Endothelial cell of umbilical vein (primary cell): Measurements from ENCODE around the gene GRPR. TPM values are rescaled to one million over a fixed set of nuclear protein-coding genes. Genes with fewer than 3 reads are reported as not detected.

Experiments used
- BruUV-seq: library from RNA; stranded (reverse); fragments of 400-500 nt; replicated peaks from 2 replicates; lab custom pipeline; 2021; lab: Mats Ljungman, UMichigan
- CTCF ChIA-PET: fragments of 300-600, 350-600 bp; sonication (Branson Sonifier 250); formaldehyde crosslinking; loops from one replicate; lab custom pipeline; 2021; ENCODE audit warnings: antibody characterized with exemption, inconsistent platforms; lab: Charles Lee
- POLR2A ChIA-PET: fragments of 300-600, 350-600 bp; sonication (Branson Sonifier 250); formaldehyde crosslinking; loops from one replicate; lab custom pipeline; 2021; ENCODE audit warnings: antibody characterized with exemption, inconsistent platforms; lab: Charles Lee
- DNase-seq: peaks from one replicate; pipeline ENCODE4 v3.0.0-alpha.2; 2011; ENCODE audit warnings: low read depth, low spot score
- FAIRE-seq: peaks from 2 replicates; lab custom pipeline; 2011; peaks lifted over from hg19 to GRCh38; lab: Jason Lieb, UNC
- H2AFZ ChIP-seq: 2 replicates; pipeline ENCODE4 v1.6.0; 2012; ENCODE audit warnings: low read depth, low read length, control low read depth, inconsistent platforms
- H3K27ac ChIP-seq: 2 replicates; pipeline ENCODE4 v1.5.1; 2011; ENCODE audit warnings: low read depth, mild to moderate bottlenecking, control low read depth, low read length, moderate library complexity; ENCODE audit not compliant: insufficient read depth
- H3K27me3 ChIP-seq, 2 experiments: 2 replicates each; pipeline versions ENCODE4 v1.6.0 to v1.6.1; 2011; ENCODE audit warnings: low read length in 2 of 2, mixed read lengths in 1 of 2; ENCODE audit not compliant: control insufficient read depth in 2 of 2, insufficient read depth in 2 of 2
- H3K36me3 ChIP-seq, 2 experiments: 2 replicates in 1 of 2; 3 replicates in 1 of 2; pipeline ENCODE4 v1.5.1; 2011; ENCODE audit warnings: low read length in 2 of 2, mild to moderate bottlenecking in 1 of 2, moderate library complexity in 1 of 2; ENCODE audit not compliant: control insufficient read depth in 2 of 2, insufficient read depth in 2 of 2; ENCODE audit errors: extremely low read depth in 1 of 2
- H3K4me1 ChIP-seq: 3 replicates; pipeline ENCODE4 v1.5.1; 2011; ENCODE audit warnings: mild to moderate bottlenecking, low read length; ENCODE audit not compliant: control insufficient read depth, insufficient read depth; ENCODE audit errors: extremely low read depth
- H3K4me2 ChIP-seq: 2 replicates; pipeline ENCODE4 v1.6.1; 2011; ENCODE audit warnings: low read length, control low read depth, mixed read lengths; ENCODE audit not compliant: insufficient read depth
- H3K4me3 ChIP-seq, 3 experiments: fragments of 200-600 bp in 1 of 3; sonication (generic), shearing (Covaris generic) in 1 of 3; replicated peaks in 1 of 3; 2 replicates each; pipeline ENCODE4 v1.5.1; 2011 to 2016; ENCODE audit warnings: control low read depth in 3 of 3, low read length in 3 of 3, mild to moderate bottlenecking in 2 of 3, inconsistent platforms in 1 of 3, low read depth in 1 of 3, moderate library complexity in 1 of 3; ENCODE audit not compliant: insufficient read depth in 1 of 3
- H3K79me2 ChIP-seq: 2 replicates; pipeline ENCODE4 v1.6.0; 2012; ENCODE audit warnings: low read length, inconsistent platforms; ENCODE audit not compliant: control insufficient read depth, insufficient read depth
- H3K9ac ChIP-seq: replicated peaks from 2 replicates; pipeline ENCODE3; 2011; ENCODE audit warnings: low read length, control low read depth; ENCODE audit not compliant: insufficient read depth; ENCODE audit errors: extremely low read depth
- H3K9me1 ChIP-seq: replicated peaks from 3 replicates; pipeline ENCODE4 v1.6.0; 2011; ENCODE audit warnings: mild to moderate bottlenecking, low read length; ENCODE audit not compliant: control insufficient read depth, insufficient read depth; ENCODE audit errors: extremely low read depth
- H3K9me3 ChIP-seq: replicated peaks from 2 replicates; pipeline ENCODE4 v1.5.1; 2012; ENCODE audit warnings: low read length, inconsistent platforms; ENCODE audit not compliant: control insufficient read depth, insufficient read depth
- H4K20me1 ChIP-seq: replicated peaks from 2 replicates; pipeline ENCODE3; 2011; ENCODE audit warnings: mild to moderate bottlenecking, low read length; ENCODE audit not compliant: control insufficient read depth, insufficient read depth; ENCODE audit errors: extremely low read depth
- CTCF ChIP-seq, 2 donors: IDR thresholded peaks; 1 replicate in 1 of 2; 2 replicates in 1 of 2; pipeline ENCODE4 v1.5.1; 2011; ENCODE audit warnings: low read length in 2 of 2, mild to moderate bottlenecking in 2 of 2, moderate library complexity in 2 of 2, control low read depth in 1 of 2, inconsistent platforms in 1 of 2, low read depth in 1 of 2; ENCODE audit not compliant: insufficient read depth in 1 of 2; ENCODE audit errors: extremely low read depth in 1 of 2
- EZH2 ChIP-seq: IDR thresholded peaks from 2 replicates; pipeline ENCODE4 v1.6.1; 2012; ENCODE audit warnings: borderline replicate concordance, low read depth, mild to moderate bottlenecking, moderate library complexity, low read length, inconsistent platforms; ENCODE audit not compliant: severe bottlenecking
- FOS ChIP-seq: IDR thresholded peaks from 2 replicates; pipeline ENCODE4 v1.6.1; 2011; ENCODE audit warnings: mild to moderate bottlenecking, low read length, moderate library complexity, borderline replicate concordance; ENCODE audit not compliant: insufficient read depth
- GATA2 ChIP-seq: IDR thresholded peaks from 2 replicates; pipeline ENCODE4 v1.7.0; 2011; ENCODE audit warnings: low read depth, mild to moderate bottlenecking, moderate library complexity, mixed read lengths, low read length; ENCODE audit not compliant: insufficient read length, insufficient read depth
- JUN ChIP-seq: IDR thresholded peaks from 2 replicates; pipeline ENCODE4 v1.6.1; 2011; ENCODE audit warnings: borderline replicate concordance, low read depth; ENCODE audit not compliant: insufficient read length, insufficient read depth
- MAX ChIP-seq: IDR thresholded peaks from 2 replicates; pipeline ENCODE4 v1.6.1; 2011; ENCODE audit not compliant: insufficient read depth, insufficient read length
- MYC ChIP-seq: IDR thresholded peaks from one replicate; pipeline ENCODE4 v1.6.1; 2011; ENCODE audit warnings: mild to moderate bottlenecking, low read depth, low read length
- POLR2A ChIP-seq: IDR thresholded peaks from 2 replicates; pipeline ENCODE4 v1.6.1; 2012; ENCODE audit warnings: low read depth, mild to moderate bottlenecking, control low read depth, low read length
- POLR2AphosphoS5 ChIP-seq: IDR thresholded peaks from 2 replicates; pipeline ENCODE4 v1.6.1; 2012; ENCODE audit warnings: low read depth, mild to moderate bottlenecking, control low read depth, low read length, moderate library complexity; ENCODE audit not compliant: insufficient read depth
- dilution Hi-C: fragments of 300-500 bp; cut with MboI; formaldehyde crosslinking; loops from one replicate; pipeline ENCODE4 v1.15.0; 2019; ENCODE audit warnings: low sequenced_read_pairs; ENCODE audit not compliant: extremely low pct_ligation_motif_present
- intact Hi-C: fragments of 100-400 bp; cut with micrococcal nuclease; formaldehyde crosslinking; loops from one replicate; pipeline ENCODE4 v1.10.0; 2022
- polyA plus RNA-seq, 4 experiments: library from polyadenylated mRNA; depleted of rRNA in 3 of 4; stranded (reverse) in 3 of 4; unstranded in 1 of 4; fragments of >200 nt; gene quantifications; 2 replicates each; pipeline versions ENCODE4 v1.2.1 to v1.2.3, GENCODE V29; 2011 to 2012; ENCODE audit warnings: missing spikeins in 1 of 4
- total RNA-seq: library from RNA; stranded (reverse); gene quantifications from 2 replicates; pipeline ENCODE4 v1.2.3, GENCODE V29; 2021

Gene GRPR
- total and polyA plus RNA-seq, 2 donors (not counting 3 experiments of a cell fraction or from before 2014, with no cell fraction given), result 0.11 TPM; not detected in 1

DNA sequence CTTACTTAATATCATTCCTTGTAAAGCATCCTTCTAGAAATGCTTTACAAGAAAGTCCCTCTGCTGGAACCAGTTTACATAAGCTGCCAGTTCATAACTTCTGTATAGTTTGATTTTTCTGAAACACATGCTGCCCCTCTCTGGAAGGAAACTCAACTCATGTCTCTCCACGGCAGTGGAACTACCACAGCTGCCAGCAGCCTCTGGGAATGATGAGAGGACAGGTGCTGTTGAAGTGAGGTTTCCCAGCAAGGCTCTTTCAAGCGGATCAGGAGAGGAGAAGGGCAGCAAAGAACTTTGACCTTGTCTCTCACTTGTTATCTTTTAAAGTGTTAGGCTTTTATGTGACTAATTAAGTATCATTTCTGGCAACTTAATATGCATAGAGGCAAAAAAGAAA, 7.3 kb downstream of the GRPR start:
- H3K36me3 ChIP-seq, result no peaks in the 10 kb centered on the region
- POLR2A ChIA-PET, result no interaction called here
- no peaks in the 10 kb centered on the region for H3K27me3 ChIP-seq
- no peaks in the 10 kb centered on the region for H3K9me1 ChIP-seq
- H3K9ac ChIP-seq, result no peak overlapping the region
- FAIRE-seq (no peak), DNase-seq (no peak)
- TF ChIP-seq GATA2, result no peak
- no peak for TF ChIP-seq POLR2AphosphoS5
- no peak for TF ChIP-seq JUN
- TF ChIP-seq MAX, result no peak
- no peak for TF ChIP-seq MYC
- TF ChIP-seq FOS, result no peak
- no peak for TF ChIP-seq CTCF (IDR thresholded peaks at IDR 0.05; ENCODE audit: extremely low read depth in 1 of 2, insufficient read depth in 1 of 2, low read depth in 1 of 2, low read length in 2 of 2)
- TF ChIP-seq EZH2, result no peak
- TF ChIP-seq POLR2A, result no peak
- H3K4me3 ChIP-seq, result no peak overlapping the region
- no peaks in the 10 kb centered on the region for H3K9me3 ChIP-seq
- dilution Hi-C loops, result no loop called here
- no peak overlapping the region for H2AFZ ChIP-seq
- H3K4me2 ChIP-seq, result no peak overlapping the region
- CTCF ChIA-PET, result interaction anchor here (0.9 kb wide), 1 partner anchor 82 kb away, joined by 3 read pairs; no protein-coding TSS in a partner anchor
- H4K20me1 ChIP-seq, result no peaks in the 10 kb centered on the region
- no peaks in the 10 kb centered on the region for H3K79me2 ChIP-seq
- no peak overlapping the region for H3K27ac ChIP-seq
- no peaks in the 10 kb centered on the region for H3K4me1 ChIP-seq
- intact Hi-C loops, result no loop called here
- BruUV-seq, result no TSS peak
